CD4-positive, alpha-beta T cell treated with Interleukin-17A for 1 hour (primary cell): Measurements from ENCODE around the gene KLHL35.
"Not testable (repeated sequence)": the region's sequence is repeated elsewhere in the genome, so short reads cannot be mapped to it uniquely, and the experiment has no call there.

Experiments used
- DNase-seq: peaks from one replicate; pipeline ENCODE4 v3.0.0-alpha.2; 2020

KLHL35 gene

GRCh38 chr11:75422248-75423231, 10.5 kb downstream of the KLHL35 start:
- no peak for DNase-seq

DNA sequence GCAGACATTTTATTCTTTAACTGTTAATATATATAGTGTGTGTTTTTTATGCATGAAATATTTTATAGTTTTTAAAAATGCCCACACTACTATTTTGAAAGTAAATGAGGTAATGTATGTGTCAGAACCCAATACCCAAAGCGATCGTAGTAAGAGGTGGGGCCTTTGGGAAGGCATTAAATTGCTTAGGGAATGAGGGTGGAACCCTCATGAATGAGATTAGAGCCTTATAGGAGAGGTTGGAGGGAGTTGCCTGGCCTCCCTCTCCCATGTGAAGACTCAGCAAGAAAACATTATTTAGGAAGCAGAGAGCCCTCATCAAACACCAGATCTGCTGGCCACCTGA, 11.1 kb downstream of the KLHL35 start:
- no peak for DNase-seq

DNA sequence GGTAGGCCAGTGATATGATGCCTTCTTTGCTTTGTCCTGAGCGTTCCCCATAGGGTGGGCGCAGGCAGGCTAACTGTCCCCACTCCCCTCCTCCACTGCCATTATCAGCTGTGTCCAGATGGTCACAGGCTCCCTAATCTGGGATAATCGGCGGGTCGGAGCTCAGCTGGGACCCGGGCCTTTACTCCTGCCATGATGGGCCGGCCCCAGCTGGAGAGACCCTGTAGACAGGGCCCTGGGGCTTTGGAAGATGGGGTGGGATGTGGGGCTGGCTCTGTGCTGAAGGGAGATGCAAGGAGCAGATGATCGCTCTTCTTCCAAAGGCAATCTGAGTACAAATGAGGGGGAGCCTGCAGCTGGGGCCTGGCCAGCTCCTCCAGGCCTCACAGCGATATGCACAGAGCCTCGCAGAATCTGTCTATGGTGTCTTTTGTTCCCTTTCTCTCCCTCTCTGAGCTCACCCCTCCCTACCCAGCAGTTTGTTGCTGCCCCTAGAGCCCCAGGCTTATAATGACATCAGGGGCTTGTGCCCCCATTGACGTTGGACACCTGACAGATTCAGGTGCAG, 11.9 kb downstream of the KLHL35 start:
- no peak for DNase-seq

DNA sequence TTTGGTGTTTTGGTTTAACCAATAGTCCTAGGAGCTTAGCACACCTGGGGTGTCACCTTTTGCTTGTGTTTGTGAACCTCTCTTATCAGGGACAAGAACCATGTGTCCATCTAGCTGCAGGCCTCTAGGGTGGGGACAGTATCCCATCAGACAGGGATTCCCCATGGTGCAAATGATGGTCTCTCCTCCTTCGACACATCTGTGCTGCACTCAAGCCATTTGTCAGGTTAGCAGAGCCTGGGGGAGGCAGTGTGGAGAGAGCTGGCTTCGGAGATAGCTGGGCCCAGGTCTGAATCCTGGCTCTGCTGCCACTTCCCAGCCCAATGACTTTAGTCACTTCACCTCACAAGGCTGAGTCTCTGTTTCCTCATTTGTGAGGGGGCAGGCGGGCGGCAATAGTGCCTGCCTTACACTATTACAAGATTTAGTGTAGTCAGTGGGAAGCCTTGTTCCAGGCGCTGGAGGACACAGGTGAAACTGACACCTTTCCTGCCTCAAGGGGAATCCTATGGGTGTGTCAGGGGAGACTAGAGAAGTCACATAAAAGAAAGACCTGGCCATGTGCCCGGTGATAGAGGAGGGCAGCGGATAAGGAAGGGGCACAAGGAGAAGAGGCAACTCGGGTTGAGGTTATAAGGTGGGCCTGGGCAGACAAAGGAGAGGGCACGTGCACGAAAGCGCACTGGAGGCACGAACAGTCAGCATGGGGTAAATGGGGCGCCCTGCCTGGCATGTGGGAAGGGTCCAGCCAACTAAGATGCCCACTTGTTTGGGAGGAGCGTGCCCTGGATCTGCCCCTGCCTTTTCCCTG, 12.6 kb downstream of the KLHL35 start:
- no peak for DNase-seq

DNA sequence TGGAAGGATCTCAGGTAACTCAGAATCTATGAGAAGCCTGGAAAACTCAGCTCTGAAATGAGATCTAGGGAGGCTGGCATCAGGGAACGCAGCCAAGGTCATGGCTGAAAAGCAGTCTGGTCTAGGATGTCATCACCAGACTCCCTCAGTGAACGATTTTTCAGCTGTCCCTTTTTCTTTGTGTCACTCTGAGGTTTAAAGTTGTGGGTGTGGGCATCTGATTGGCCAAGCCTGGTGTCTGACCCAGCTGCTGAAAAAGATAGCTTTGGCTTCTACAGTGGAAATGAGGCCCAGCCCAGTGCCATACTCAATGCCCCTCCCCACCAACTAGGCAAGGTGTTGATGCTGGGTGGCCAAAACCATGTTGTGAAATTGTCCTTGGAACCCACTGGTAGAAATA, 19.1 kb downstream of the KLHL35 start:
- DNase-seq, result no peak

DNA sequence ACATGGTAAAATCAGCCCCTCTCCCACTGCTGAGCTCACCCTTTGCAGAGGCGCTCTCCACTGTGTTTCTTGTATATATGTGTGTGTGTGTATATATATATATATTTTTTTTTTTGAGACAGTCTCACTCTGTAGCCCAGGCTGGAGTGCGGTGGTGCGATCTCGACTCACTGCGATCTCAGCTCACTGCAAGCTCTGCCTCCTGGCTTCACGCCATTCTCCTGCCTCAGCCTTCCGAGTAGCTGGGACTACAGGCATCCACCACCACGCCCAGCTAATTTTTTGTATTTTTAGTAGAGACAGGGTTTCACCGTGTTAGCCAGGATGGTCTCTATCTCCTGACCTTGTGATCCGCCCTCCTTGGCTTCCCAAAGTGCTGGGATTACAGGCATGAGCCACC, 19.9 kb downstream of the KLHL35 start:
- not testable (repeated sequence) for DNase-seq

DNA sequence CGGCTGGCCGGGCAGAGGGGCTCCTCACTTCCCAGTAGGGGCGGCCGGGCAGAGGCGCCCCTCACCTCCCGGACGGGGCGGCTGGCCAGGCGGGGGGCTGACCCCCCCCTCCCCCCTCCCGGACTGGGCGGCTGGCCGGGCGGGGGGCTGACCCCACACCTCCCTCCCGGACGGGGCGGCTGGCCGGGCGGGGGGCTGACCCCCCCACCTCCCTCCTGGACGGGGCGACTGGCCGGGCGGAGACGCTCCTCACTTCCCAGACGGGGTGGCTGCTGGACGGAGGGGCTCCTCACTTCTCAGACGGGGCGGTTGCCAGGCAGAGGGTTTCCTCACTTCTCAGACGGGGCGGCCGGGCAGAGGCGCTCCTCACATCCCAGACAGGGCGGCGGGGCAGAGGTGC, 23.0 kb downstream of the KLHL35 start:
- not testable (repeated sequence) for DNase-seq

DNA sequence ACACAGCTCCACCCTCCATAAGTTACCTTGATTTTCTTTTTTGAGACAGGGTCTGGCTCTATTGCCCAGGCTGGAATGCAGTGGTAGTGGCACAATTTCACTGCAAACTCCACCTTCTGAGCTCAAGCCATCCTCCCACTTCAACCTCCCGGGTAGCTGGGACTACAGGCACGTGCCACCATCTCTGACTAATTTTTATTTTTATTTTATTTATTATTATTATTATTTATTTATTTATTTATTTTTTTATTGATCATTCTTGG, 24.1 kb downstream of the KLHL35 start:
- no peak for DNase-seq

DNA sequence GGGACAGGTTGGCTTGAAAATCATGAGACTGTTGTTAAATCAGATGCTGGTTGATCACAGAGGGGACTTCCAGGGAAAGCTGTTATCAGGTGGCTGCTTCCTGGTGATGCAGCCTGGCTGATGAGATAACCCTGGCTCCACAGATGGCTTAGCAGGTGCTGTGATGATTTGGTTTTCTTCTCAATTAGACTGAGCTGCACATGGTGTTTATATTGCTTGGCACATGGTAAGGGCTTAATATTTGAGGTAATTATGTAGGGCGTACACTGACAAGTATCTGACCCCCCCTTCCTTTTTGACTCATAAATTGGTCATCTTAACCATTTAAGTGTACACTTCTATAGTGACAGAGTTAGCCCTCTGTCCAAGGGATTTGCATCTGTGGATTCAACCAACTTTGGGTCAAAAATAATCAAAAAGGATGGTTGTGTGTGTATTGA, 26.6 kb downstream of the KLHL35 start:
- no peak for DNase-seq

DNA sequence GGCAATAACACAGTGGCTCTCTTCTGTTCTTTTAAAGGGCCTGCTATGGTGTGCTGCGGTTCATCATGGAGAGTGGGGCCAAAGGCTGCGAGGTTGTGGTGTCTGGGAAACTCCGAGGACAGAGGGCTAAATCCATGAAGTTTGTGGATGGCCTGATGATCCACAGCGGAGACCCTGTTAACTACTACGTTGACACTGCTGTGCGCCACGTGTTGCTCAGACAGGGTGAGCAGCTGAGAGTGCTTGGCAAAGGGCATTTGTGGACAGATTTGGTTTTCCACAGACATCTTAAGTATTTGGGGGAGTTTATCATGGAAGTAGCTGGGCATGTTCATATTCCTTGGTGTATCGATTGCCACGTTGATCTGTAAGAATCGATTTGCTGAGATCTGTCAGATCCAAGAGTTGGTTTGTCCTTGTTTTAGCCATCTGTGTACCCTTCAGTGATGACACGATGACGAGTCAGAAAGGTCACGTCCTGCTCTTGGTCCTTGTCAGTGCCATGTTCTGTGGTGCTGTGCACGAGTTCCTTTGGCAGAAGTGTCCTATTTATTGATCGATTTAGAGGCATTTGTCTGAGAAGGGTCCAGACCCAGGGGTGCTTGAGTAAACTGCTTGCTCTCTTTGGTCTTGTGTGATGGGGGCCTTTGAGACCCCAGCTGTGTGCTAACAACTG, 28.9 kb downstream of the KLHL35 start:
- no peak for DNase-seq

DNA sequence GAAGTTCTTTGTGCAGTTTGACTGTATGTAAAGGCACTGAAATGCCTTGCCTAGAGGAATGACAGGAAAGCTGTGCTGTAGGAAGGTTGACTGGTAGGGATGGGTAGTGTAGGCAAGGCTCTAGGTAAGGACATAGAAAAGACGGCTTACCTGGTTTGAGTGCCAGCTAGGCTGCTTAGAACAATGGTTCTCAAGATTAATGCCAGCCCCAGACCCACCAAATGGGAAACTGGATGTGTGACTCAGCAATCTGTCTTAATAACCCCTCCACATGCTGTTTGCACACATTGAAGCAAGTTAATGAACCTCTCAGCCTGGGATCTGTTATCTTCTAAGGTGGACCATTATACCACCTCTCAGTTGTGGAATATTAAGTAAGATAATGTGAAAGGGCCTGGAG, 30.0 kb downstream of the KLHL35 start:
- no peak for DNase-seq

- DNase-seq, result no peak
Observed at GRCh38 chr11:75402002-75402773, 30.8 kb downstream of the KLHL35 start.

- DNase-seq, result peak; percentile 44
Observed at GRCh38 chr11:75400146-75400865, 32.7 kb downstream of the KLHL35 start.

- DNase-seq, result peak; percentile 90
Observed at GRCh38 chr11:75399344-75400145, 33.5 kb downstream of the KLHL35 start, which contains the start of gene RPS3. Gene RPS3 (plus strand): TSS chr11:75399518. CDS start chr11:75399548, 30 bp downstream.

GRCh38 chr11:75398906-75399305, 34.1 kb downstream of the KLHL35 start:
- no peak for DNase-seq

DNA sequence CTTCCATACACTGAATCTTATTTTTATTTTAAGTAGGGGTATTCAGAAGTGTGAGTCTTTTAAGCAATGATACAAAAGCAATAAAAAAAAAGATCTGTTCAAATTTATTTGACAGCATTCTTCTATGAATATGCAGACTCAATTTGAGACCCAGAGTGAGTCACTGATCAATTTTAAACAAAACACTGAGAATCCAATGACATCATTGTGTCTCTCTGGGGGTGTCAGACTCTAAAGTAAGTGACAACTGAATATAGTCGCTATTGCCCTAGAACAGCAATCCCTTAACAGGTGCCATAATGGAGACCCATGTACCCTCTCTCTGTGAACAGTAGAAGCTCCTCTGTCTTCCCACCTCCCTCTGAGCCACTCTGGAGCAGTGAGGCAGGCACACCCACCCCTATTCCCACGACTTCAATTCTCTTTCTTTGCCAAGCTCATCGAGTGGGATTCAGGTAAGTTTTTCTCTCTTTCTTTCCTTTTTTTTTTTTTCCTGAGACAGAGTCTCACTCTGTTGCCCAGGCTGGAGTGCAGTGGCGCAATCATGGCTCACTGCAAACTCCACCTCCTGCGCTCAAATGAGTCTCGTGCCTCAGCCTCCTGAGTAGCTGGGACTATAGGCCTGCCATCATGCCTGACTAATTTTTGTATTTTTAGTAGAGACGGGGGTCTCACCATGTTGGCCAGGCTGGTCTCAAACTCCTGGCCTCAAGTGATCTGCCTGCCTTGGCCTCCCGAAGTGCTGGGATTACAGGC, 38.7 kb downstream of the KLHL35 start:
- no peak for DNase-seq

DNA sequence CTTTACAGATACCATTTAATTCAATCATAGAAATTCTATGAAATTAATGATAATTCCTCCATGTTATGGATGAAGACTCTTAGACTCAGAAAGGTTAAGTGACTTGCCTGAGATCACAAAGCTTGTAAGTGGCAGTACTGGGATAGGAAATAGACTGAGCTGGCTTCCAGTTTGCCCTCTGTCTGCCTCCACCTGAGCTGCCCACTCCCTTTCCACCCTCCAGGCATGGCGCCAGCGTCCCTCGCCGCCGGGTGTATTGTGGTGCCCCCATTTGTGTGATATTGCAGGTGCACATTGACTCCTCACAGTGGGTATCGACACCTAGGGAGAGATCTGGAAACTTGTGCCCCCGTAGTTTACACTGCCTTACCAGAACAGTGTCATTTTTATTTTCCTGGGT, 43.1 kb downstream of the KLHL35 start:
- DNase-seq, result no peak

DNA sequence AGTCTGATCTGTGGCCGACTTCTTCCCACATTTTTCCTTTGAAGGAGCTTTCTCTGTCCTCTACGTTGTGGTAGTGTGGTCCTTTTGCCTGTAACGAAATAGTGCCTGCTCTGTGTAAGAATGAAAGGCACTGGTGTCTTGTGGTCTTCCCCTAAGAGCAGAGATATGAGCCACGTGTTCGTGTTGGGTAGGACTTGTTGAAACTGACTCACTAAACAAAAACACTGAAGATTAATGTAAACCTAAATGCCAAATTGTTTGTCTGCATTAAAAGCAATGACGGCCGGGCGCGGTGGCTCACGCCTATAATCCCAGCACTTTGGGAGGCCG, 43.8 kb downstream of the KLHL35 start:
- DNase-seq, result no peak

GRCh38 chr11:75388386-75389275, 44.4 kb downstream of the KLHL35 start:
- DNase-seq, result peak; percentile 86
